Muscle layer of colon (tissue), 2 donors: Measurements from ENCODE around the gene GPC5.

Source experiments
- H3K27ac ChIP-seq: one replicate; pipeline ENCODE4 v1.7.0; 2013; ENCODE audit warnings: low read depth, mild to moderate bottlenecking, low read length, moderate library complexity
- H3K27me3 ChIP-seq, 2 donors: one replicate each; pipeline ENCODE4 v1.7.0; 2013; ENCODE audit warnings: low read length in 2 of 2, mild to moderate bottlenecking in 2 of 2; ENCODE audit not compliant: insufficient read depth in 2 of 2, control insufficient read depth in 1 of 2
- H3K36me3 ChIP-seq: one replicate; pipeline ENCODE4 v1.7.0; 2013; ENCODE audit warnings: mild to moderate bottlenecking, low read length; ENCODE audit not compliant: insufficient read depth
- H3K4me1 ChIP-seq: one replicate; pipeline ENCODE4 v1.7.0; 2013; ENCODE audit warnings: mild to moderate bottlenecking, low read length; ENCODE audit not compliant: insufficient read depth
- H3K4me3 ChIP-seq, 2 donors: one replicate each; pipeline ENCODE4 v1.7.0; 2013; ENCODE audit warnings: low read length in 2 of 2, low read depth in 1 of 2, mild to moderate bottlenecking in 1 of 2, moderate library complexity in 1 of 2
- H3K9ac ChIP-seq: one replicate; pipeline ENCODE4 v1.7.0; 2013; ENCODE audit warnings: low read length
- H3K9me3 ChIP-seq: one replicate; pipeline ENCODE4 v1.7.0; 2013; ENCODE audit warnings: mild to moderate bottlenecking, low read length
- donor health status: abdominal sarcoma.
- donor health status: Adenocarcinoma of cecum.

GPC5 gene

GRCh38 chr13:91601273-91601672 is 202.9 kb downstream of the GPC5 start:
- no peaks in the 10 kb centered on the region for H3K4me1 ChIP-seq
- H3K27me3 ChIP-seq: no peaks in the 10 kb centered on the region
- no peak overlapping the region for H3K27ac ChIP-seq
- no peak overlapping the region for H3K9ac ChIP-seq
- H3K9me3 ChIP-seq: no peaks in the 10 kb centered on the region
- no peaks in the 10 kb centered on the region for H3K36me3 ChIP-seq
- no peak overlapping the region for H3K4me3 ChIP-seq

DNA sequence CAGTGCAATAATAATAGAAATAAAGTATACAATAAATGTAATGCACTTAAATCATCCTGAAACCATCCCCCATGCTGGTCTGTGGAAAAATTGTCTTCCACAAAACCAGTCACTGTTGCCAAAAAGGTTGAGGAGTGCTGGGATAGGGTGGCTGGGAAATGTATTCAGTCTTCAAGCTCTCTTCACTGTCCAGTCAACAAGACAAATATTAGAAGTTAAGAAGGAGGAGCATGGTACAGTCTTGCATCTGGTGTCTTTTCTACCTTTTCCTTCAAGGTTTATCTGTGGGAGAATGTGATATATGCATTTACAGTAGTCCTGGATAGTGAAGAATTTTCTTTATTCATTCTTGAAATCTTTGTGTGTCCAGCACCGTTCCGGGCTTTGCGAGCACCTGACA is 203.4 kb downstream of the GPC5 start:
- no peaks in the 10 kb centered on the region for H3K27me3 ChIP-seq
- no peaks in the 10 kb centered on the region for H3K4me1 ChIP-seq
- H3K4me3 ChIP-seq: no peak overlapping the region
- no peaks in the 10 kb centered on the region for H3K36me3 ChIP-seq
- H3K27ac ChIP-seq: no peak overlapping the region
- no peak overlapping the region for H3K9ac ChIP-seq
- H3K9me3 ChIP-seq: no peaks in the 10 kb centered on the region

DNA sequence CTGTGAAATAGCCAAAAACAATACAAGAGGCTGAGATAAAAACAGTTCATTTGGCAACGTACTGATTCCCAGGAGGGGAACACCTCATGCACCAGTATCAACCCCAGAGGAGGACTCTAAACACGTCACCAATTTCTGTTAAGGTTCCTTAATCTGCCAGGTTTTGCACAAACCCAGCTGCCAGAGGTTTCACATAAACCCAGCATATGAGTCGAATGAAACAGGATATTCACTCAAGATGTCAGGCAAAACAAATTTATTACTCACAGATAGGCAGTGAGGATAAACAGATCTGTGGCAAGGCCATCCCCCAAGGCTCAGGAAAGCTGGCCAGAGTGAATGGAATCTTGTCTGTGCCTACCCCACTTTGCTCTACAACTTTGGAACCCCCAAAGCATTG is 210.9 kb downstream of the GPC5 start:
- no peaks in the 10 kb centered on the region for H3K9me3 ChIP-seq
- H3K27ac ChIP-seq: no peak overlapping the region
- no peaks in the 10 kb centered on the region for H3K27me3 ChIP-seq
- H3K4me1 ChIP-seq: no peaks in the 10 kb centered on the region
- H3K36me3 ChIP-seq: no peaks in the 10 kb centered on the region
- H3K9ac ChIP-seq: no peak overlapping the region
- no peak overlapping the region for H3K4me3 ChIP-seq

GRCh38 chr13:91618315-91618714 is 219.9 kb downstream of the GPC5 start:
- no peak overlapping the region for H3K9ac ChIP-seq
- H3K9me3 ChIP-seq: no peaks in the 10 kb centered on the region
- H3K27me3 ChIP-seq: no peaks in the 10 kb centered on the region
- no peak overlapping the region for H3K4me3 ChIP-seq
- no peak overlapping the region for H3K27ac ChIP-seq
- no peaks in the 10 kb centered on the region for H3K4me1 ChIP-seq
- H3K36me3 ChIP-seq: no peaks in the 10 kb centered on the region

DNA sequence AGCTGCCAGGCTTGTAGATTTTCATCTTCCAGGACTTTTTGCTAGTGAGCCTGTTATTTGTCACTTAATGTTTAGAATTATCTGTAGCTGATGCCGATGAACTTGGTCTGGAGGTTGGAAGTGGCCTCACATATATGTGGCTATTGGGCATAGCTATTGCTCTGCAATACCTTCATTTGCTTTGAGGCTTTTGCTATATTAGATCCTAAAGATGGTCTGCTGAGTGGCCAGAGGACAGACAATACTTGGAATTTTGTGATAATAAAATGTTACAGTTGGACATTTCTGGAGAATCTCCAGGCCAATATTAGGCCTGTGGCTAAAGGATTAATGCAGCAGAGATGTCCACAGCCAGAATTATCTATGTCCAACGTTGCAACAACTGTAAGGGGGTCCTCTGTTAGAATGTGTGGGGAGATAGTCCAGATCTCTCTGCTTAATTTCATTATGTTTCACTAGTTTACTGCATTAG is 222.3 kb downstream of the GPC5 start:
- Histone ChIP-seq H3K27ac (no peak overlapping the region), H3K9me3 (no peaks in the 10 kb centered on the region), H3K4me1 (no peaks in the 10 kb centered on the region), H3K9ac (no peak overlapping the region), H3K27me3 (no peaks in the 10 kb centered on the region), H3K4me3 (no peak overlapping the region), H3K36me3 (no peaks in the 10 kb centered on the region)

DNA sequence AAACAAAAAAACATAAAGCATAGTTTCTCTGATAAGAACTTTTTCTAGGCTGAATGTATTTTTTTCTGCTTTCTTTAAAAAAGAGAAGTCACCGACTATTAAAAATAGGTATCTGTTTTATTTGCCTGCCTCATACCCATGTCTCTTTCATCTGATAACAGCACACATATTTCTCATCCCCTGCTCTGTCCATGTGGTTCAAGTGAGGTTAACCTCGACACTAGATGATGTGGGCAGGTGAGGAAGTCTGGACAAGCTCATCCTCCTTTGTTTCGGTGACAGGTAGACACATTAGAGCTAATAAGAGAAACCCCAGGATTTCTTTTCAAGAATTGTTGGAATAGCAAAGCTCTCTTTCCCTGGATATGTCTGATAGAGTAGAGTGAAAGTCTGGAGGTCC is 222.7 kb downstream of the GPC5 start:
- no peaks in the 10 kb centered on the region for H3K4me1 ChIP-seq
- no peaks in the 10 kb centered on the region for H3K9me3 ChIP-seq
- no peak overlapping the region for H3K27ac ChIP-seq
- no peaks in the 10 kb centered on the region for H3K36me3 ChIP-seq
- no peak overlapping the region for H3K9ac ChIP-seq
- no peaks in the 10 kb centered on the region for H3K27me3 ChIP-seq
- H3K4me3 ChIP-seq: no peak overlapping the region

GRCh38 chr13:91621963-91622362 is 223.5 kb downstream of the GPC5 start:
- H3K4me1 ChIP-seq: no peaks in the 10 kb centered on the region
- no peak overlapping the region for H3K9ac ChIP-seq
- no peaks in the 10 kb centered on the region for H3K27me3 ChIP-seq
- no peaks in the 10 kb centered on the region for H3K9me3 ChIP-seq
- no peak overlapping the region for H3K4me3 ChIP-seq
- H3K36me3 ChIP-seq: no peaks in the 10 kb centered on the region
- no peak overlapping the region for H3K27ac ChIP-seq

DNA sequence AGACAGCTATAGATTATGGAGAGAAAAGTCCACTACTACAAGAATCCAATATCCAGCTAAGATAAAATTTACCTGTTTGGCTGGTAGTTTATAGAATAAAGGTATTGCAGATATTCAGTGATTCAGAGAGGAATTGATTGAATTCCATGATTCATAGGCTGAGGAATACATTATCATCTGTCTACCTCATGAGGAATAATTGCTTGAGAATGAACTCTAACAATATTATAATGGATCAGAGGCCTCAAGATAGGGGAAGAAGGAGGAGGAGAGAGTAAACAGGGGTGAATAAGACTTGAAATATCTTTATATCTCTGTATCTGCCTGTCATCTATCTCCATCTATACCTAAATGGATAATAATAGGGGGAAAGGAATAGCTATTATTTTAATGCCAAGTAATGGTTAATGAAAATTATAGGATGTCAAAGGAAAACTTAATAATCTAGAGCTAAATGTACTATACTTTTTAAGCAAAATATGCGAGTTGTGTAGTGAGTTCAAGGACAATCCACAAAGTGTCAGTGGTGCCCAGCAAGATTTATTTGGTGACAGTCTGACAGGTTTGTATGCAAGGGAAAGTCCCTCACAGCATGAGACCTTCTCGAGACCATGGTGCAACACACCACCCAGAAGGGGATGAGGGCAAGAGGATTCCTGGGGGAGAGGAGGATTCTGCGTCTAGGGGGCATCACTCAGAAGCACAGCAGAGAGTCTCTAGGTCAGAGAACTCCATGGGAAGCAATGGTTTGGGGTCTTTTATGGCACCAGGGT is 224.5 kb downstream of the GPC5 start:
- H3K36me3 ChIP-seq: no peaks in the 10 kb centered on the region
- H3K9me3 ChIP-seq: no peaks in the 10 kb centered on the region
- no peaks in the 10 kb centered on the region for H3K27me3 ChIP-seq
- no peak overlapping the region for H3K4me3 ChIP-seq
- H3K9ac ChIP-seq: no peak overlapping the region
- H3K27ac ChIP-seq: no peak overlapping the region
- H3K4me1 ChIP-seq: no peaks in the 10 kb centered on the region

DNA sequence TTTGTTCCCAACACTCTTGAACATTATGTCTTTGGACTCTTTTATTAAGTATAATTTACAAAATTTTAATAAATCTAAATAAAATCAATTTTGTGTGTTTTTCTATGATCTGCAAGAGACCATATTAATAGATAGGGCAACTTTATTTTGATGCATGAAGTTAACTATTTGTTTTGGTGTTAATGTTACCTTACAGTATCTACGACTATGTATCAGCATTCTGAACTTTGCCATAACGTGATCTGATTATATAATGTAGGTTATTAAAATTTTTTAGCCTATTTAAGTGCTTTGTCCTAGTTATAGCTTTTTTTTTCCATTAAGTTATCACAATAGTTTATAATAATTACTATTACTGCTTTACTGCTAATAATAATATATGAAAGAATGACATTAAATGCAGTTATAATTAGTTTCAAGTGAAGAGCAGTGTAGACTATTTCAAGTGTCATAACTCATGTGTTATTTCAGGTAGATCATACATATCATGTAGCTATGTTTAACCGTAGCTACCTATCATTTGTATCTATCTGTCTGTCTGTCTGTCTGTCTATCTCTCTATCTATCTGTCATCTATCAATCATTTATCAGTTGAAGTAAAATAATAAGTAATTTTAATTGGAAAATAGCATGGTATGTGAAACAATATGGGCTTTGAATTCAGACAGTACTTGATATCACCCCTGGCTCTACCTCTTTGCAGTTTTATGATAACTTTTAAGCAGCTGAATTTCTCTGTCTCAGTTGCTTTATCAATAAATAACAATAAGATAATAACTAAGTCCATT is 229.7 kb downstream of the GPC5 start:
- Histone ChIP-seq H3K4me1 (no peaks in the 10 kb centered on the region), H3K9me3 (no peaks in the 10 kb centered on the region), H3K4me3 (no peak overlapping the region), H3K27ac (no peak overlapping the region), H3K36me3 (no peaks in the 10 kb centered on the region), H3K9ac (no peak overlapping the region), H3K27me3 (no peaks in the 10 kb centered on the region)

GRCh38 chr13:91630946-91631345 is 232.5 kb downstream of the GPC5 start:
- Histone ChIP-seq H3K27me3 (no peaks in the 10 kb centered on the region), H3K36me3 (no peaks in the 10 kb centered on the region), H3K4me3 (no peak overlapping the region), H3K4me1 (no peaks in the 10 kb centered on the region), H3K27ac (no peak overlapping the region), H3K9me3 (no peaks in the 10 kb centered on the region), H3K9ac (no peak overlapping the region)

DNA sequence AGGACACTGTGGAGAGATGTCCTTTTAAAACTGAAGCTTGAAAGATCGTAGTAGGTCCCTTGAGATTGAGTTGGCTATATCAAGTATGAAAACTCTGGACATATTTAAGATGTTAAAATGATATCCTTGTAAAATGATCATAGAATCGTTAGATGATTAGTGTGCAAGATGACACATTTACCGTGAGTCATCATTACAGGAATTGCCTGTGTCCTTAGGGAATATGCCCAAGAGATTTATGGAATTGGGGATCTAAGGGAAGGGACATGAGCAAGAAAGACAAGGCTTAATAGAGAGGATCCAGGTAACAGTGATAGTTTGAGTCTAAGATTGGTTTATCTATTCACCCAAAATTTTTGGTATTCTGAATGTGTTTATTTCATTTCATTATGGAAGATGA is 233.7 kb downstream of the GPC5 start:
- no peaks in the 10 kb centered on the region for H3K9me3 ChIP-seq
- no peak overlapping the region for H3K27ac ChIP-seq
- no peaks in the 10 kb centered on the region for H3K36me3 ChIP-seq
- H3K4me1 ChIP-seq: no peaks in the 10 kb centered on the region
- H3K9ac ChIP-seq: no peak overlapping the region
- H3K27me3 ChIP-seq: no peaks in the 10 kb centered on the region
- H3K4me3 ChIP-seq: no peak overlapping the region
